ENCODE results near the gene ACOXL.

ACOXL gene

DNA sequence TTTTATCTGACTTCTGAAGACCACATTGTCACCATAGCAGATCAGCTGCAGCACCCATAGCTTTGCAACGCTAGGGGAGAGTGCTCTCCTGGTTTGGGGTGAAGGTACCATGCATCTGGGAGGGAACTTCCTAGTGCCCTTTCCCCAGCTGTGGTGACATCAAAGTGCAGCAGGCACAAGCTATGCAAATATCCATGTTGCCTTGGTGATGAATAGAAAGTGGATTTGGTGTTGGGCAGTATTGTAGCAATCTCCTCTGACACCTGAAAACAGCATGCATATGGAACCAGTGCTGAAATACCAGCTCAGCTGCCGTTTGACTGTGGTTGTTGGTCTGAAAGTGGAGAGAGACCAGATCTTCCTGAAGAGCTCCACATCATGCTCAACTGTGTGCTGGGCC, 425.4 kb downstream of the ACOXL start (continued):
- TF ChIP-seq, protein P1, sequence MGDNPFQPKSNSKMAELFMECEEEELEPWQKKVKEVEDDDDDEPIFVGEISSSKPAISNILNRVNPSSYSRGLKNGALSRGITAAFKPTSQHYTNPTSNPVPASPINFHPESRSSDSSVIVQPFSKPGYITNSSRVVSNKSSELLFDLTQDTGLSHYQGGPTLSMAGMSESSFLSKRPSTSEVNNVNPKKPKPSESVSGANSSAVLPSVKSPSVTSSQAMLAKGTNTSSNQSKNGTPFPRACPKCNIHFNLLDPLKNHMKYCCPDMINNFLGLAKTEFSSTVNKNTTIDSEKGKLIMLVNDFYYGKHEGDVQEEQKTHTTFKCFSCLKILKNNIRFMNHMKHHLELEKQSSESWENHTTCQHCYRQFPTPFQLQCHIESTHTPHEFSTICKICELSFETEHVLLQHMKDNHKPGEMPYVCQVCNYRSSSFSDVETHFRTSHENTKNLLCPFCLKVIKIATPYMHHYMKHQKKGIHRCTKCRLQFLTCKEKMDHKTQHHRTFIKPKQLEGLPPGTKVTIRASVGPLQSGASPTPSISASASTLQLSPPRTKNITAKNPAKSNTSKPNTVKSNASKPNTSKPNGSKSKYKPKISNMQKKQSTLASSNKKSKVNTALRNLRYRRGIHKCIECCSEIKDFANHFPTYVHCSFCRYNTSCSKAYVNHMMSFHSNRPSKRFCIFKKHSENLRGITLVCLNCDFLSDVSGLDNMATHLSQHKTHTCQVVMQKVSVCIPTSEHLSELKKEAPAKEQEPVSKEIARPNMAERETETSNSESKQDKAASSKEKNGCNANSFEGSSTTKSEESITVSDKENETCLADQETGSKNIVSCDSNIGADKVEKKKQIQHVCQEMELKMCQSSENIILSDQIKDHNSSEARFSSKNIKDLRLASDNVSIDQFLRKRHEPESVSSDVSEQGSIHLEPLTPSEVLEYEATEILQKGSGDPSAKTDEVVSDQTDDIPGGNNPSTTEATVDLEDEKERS (tag by site-specific recombination; IDR thresholded peaks at IDR 0.05), result no peak
- TF ChIP-seq YY2 (tag by site-specific recombination; IDR thresholded peaks at IDR 0.05) (no peak), ZNF248 (tag by site-specific recombination; IDR thresholded peaks at IDR 0.05) (no peak), ZNF404 (tag by site-specific recombination; IDR thresholded peaks at IDR 0.05) (no peak), SETDB1 (IDR thresholded peaks at IDR 0.05; ENCODE audit: insufficient read length, low read length) (no peak), ZFP41 (tag by site-specific recombination; IDR thresholded peaks at IDR 0.05; ENCODE audit: borderline replicate concordance) (no peak), MEIS1 (CRISPR knock-in tag; IDR thresholded peaks at IDR 0.05; ENCODE audit: borderline replicate concordance) (no peak), ZNF157 (tag by site-specific recombination; IDR thresholded peaks at IDR 0.05) (no peak), ZNF660 (tag by site-specific recombination; IDR thresholded peaks at IDR 0.05) (no peak)
- TF ChIP-seq, protein P2, sequence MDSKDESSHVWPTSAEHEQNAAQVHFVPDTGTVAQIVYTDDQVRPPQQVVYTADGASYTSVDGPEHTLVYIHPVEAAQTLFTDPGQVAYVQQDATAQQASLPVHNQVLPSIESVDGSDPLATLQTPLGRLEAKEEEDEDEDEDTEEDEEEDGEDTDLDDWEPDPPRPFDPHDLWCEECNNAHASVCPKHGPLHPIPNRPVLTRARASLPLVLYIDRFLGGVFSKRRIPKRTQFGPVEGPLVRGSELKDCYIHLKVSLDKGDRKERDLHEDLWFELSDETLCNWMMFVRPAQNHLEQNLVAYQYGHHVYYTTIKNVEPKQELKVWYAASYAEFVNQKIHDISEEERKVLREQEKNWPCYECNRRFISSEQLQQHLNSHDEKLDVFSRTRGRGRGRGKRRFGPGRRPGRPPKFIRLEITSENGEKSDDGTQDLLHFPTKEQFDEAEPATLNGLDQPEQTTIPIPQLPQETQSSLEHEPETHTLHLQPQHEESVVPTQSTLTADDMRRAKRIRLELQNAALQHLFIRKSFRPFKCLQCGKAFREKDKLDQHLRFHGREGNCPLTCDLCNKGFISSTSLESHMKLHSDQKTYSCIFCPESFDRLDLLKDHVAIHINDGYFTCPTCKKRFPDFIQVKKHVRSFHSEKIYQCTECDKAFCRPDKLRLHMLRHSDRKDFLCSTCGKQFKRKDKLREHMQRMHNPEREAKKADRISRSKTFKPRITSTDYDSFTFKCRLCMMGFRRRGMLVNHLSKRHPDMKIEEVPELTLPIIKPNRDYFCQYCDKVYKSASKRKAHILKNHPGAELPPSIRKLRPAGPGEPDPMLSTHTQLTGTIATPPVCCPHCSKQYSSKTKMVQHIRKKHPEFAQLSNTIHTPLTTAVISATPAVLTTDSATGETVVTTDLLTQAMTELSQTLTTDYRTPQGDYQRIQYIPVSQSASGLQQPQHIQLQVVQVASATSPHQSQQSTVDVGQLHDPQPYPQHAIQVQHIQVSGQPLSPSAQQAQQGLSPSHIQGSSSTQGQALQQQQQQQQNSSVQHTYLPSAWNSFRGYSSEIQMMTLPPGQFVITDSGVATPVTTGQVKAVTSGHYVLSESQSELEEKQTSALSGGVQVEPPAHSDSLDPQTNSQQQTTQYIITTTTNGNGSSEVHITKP (tag by site-specific recombination; IDR thresholded peaks at IDR 0.05), result no peak

DNA sequence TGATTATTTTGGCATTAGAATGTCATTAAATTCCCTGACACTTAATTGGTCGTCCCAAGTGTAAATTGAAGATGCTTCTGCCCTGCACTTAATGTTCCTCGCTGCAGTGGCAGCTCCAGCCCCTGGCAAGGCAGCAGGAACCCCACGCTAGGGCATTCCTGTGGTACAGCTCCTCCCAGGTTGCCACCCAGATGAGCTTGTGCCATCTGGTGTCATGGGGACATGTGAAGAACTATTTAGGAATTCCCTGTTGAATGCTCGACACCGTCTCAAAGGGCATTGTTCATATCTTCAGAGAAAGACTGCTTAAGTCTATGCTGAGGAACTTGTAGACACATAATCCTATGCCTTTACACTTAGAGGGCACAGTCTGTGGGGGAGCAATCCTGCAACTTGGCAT, 427.3 kb downstream of the ACOXL start:
- no peak overlapping the region for H3K4me3 ChIP-seq (ENCODE audit: low read depth, low read length)
- no peaks in the 10 kb centered on the region for H3K9me3 ChIP-seq (ENCODE audit: control insufficient read depth, insufficient read depth, low read depth, low read length)
- TF ChIP-seq ZSCAN16 (tag by site-specific recombination; IDR thresholded peaks at IDR 0.05), result no peak
- TF ChIP-seq, protein P3, sequence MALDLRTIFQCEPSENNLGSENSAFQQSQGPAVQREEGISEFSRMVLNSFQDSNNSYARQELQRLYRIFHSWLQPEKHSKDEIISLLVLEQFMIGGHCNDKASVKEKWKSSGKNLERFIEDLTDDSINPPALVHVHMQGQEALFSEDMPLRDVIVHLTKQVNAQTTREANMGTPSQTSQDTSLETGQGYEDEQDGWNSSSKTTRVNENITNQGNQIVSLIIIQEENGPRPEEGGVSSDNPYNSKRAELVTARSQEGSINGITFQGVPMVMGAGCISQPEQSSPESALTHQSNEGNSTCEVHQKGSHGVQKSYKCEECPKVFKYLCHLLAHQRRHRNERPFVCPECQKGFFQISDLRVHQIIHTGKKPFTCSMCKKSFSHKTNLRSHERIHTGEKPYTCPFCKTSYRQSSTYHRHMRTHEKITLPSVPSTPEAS (tag by site-specific recombination; IDR thresholded peaks at IDR 0.05), result no peak
- ChIA-PET CTCF (interaction anchor here (0.6 kb wide), 1 partner anchor 27 kb away, joined by 3 read pairs; no protein-coding TSS in a partner anchor), POLR2A (no interaction called here)
- peaks cover 13% of the 10 kb centered on the region for H3K4me1 ChIP-seq (ENCODE audit: control insufficient read depth, insufficient read depth, low read length)
- no peak overlapping the region for H3K27ac ChIP-seq (ENCODE audit: extremely low read depth, low read depth, low read length)
- peaks cover 3 to 88% of the 10 kb centered on the region in 2 experiments; a peak in 2 of 3 replicates for H3K36me3 ChIP-seq (ENCODE audit: control insufficient read depth in 2 of 2, insufficient read depth in 1 of 2, low read length in 2 of 2)

DNA sequence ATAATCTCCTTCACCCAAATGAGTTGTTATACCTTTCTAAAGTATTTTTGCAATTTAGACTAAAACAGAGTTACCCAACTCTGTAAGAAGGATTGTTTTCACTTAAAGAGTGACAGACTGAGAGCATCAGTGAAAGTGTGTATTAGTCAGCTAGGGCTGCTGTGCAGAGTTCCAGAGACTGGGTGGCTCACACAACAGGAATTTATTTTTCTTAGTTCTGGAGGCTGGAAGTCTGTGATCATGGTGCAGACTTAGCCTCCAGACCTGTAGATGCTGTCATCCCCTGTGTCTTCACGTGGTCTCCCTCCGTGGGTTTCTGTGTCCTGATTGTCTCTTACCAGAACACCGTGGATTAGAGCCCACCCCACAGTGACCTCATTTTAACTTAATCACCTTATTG, 428.4 kb downstream of the ACOXL start:
- H3K4me1 ChIP-seq (ENCODE audit: control insufficient read depth, insufficient read depth, low read length), result peaks cover 13% of the 10 kb centered on the region
- ChIA-PET CTCF (no interaction called here), POLR2A (no interaction called here)
- TF ChIP-seq, protein P4, sequence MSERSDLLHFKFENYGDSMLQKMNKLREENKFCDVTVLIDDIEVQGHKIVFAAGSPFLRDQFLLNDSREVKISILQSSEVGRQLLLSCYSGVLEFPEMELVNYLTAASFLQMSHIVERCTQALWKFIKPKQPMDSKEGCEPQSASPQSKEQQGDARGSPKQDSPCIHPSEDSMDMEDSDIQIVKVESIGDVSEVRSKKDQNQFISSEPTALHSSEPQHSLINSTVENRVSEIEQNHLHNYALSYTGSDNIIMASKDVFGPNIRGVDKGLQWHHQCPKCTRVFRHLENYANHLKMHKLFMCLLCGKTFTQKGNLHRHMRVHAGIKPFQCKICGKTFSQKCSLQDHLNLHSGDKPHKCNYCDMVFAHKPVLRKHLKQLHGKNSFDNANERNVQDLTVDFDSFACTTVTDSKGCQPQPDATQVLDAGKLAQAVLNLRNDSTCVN (tag by site-specific recombination; optimal IDR thresholded peaks at IDR 0.05), result no peak
- TF ChIP-seq, protein P5, sequence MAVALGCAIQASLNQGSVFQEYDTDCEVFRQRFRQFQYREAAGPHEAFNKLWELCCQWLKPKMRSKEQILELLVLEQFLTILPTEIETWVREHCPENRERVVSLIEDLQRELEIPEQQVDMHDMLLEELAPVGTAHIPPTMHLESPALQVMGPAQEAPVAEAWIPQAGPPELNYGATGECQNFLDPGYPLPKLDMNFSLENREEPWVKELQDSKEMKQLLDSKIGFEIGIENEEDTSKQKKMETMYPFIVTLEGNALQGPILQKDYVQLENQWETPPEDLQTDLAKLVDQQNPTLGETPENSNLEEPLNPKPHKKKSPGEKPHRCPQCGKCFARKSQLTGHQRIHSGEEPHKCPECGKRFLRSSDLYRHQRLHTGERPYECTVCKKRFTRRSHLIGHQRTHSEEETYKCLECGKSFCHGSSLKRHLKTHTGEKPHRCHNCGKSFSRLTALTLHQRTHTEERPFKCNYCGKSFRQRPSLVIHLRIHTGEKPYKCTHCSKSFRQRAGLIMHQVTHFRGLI (tag by site-specific recombination; IDR thresholded peaks at IDR 0.05), result no peak
- TF ChIP-seq GLIS1 (tag by site-specific recombination; IDR thresholded peaks at IDR 0.05), result no peak
- TF ChIP-seq HOXA7 (CRISPR knock-in tag; IDR thresholded peaks at IDR 0.05; ENCODE audit: borderline replicate concordance), result no peak
- peak; percentile 75 for TF ChIP-seq PRDM1 (tag by site-specific recombination; IDR thresholded peaks at IDR 0.05)
- no peak for TF ChIP-seq ZNF624 (tag by site-specific recombination; IDR thresholded peaks at IDR 0.05)
- H3K4me3 ChIP-seq (ENCODE audit: low read depth, low read length), result no peak overlapping the region
- H3K27ac ChIP-seq (ENCODE audit: extremely low read depth, low read depth, low read length), result no peak overlapping the region
- peaks cover 4 to 86% of the 10 kb centered on the region in 2 experiments; a peak in 2 of 3 replicates for H3K36me3 ChIP-seq (ENCODE audit: control insufficient read depth in 2 of 2, insufficient read depth in 1 of 2, low read length in 2 of 2)
- no peaks in the 10 kb centered on the region for H3K9me3 ChIP-seq (ENCODE audit: control insufficient read depth, insufficient read depth, low read depth, low read length)

All from HEK293 (cell line).